Heart left ventricle (tissue), 16 donors: ENCODE results near the gene CWC22. TPM values are rescaled to one million over a fixed set of nuclear protein-coding genes. Genes with fewer than 3 reads are reported as not detected.

ENCODE experiments used
- ATAC-seq, 4 donors: fragments of 200-7000 bp; cut with Tn5 transposase; one replicate each; pipeline ENCODE4 v1.9.1; 2020 to 2022; ENCODE audit warnings: moderate library complexity in 4 of 4, mild to moderate bottlenecking in 3 of 4, moderate number of reproducible peaks in 1 of 4
- DNase-seq, 5 donors: peaks; one replicate each; pipeline ENCODE4 v3.0.0-alpha.2; 2020
- H3K27ac ChIP-seq, 12 donors: fragments of 200-600 bp; sonication (generic) in 4 of 12; one replicate each; pipeline versions ENCODE4 v1.5.0 to v1.8.0; 2016 to 2022; ENCODE audit warnings: mild to moderate bottlenecking in 2 of 12
- H3K27me3 ChIP-seq, 9 donors: fragments of 200-600 bp; sonication (generic) in 2 of 9; one replicate each; pipeline versions ENCODE4 v1.5.1 to v1.8.0; 2016 to 2022; ENCODE audit warnings: mild to moderate bottlenecking in 3 of 9
- H3K36me3 ChIP-seq, 9 donors: fragments of 200-600 bp; sonication (generic) in 2 of 9; one replicate each; pipeline versions ENCODE4 v1.5.0 to v1.8.0; 2018 to 2022; ENCODE audit warnings: mild to moderate bottlenecking in 2 of 9
- H3K4me1 ChIP-seq, 12 donors: fragments of 200-600 bp; sonication (generic) in 4 of 12; one replicate each; pipeline versions ENCODE4 v1.5.0 to v1.8.0; 2016 to 2022; ENCODE audit warnings: mild to moderate bottlenecking in 3 of 12
- H3K4me3 ChIP-seq, 12 donors: fragments of 200-600 bp; sonication (generic) in 4 of 12; one replicate each; pipeline versions ENCODE4 v1.5.0 to v1.8.0; 2017 to 2022; ENCODE audit warnings: mild to moderate bottlenecking in 9 of 12, moderate library complexity in 4 of 12
- H3K9me3 ChIP-seq, 12 donors: fragments of 200-600 bp; sonication (generic) in 4 of 12; one replicate each; pipeline versions ENCODE4 v1.5.0 to v1.8.0; 2016 to 2022; ENCODE audit warnings: mild to moderate bottlenecking in 1 of 12
- CTCF ChIP-seq, 12 donors: fragments of 200-600 bp; sonication (generic) in 4 of 12; IDR thresholded peaks; one replicate each; pipeline versions ENCODE4 v1.5.0 to v1.8.0; 2018 to 2022; ENCODE audit warnings: antibody characterized with exemption in 12 of 12, mild to moderate bottlenecking in 5 of 12
- POLR2A ChIP-seq, 2 donors: fragments of 450-650 bp; IDR thresholded peaks; one replicate each; pipeline ENCODE4 v1.6.1; 2017; ENCODE audit warnings: antibody characterized with exemption in 2 of 2, mild to moderate bottlenecking in 2 of 2, moderate library complexity in 2 of 2
- WGBS, 4 donors: extraction: QIAGEN DNeasy Blood & Tissue Kit in 2 of 4; methylation state at CpG; one replicate each; pipeline versions ENCODE4 v1.1.5 to v1.1.7; 2013 to 2018; 5-methylcytosine and 5-hydroxymethylcytosine counted together
- intact Hi-C, 10 donors: fragments of 100-400 bp; cut with DNase I; formaldehyde crosslinking; loops; one replicate each; pipeline versions ENCODE4 v1.11.1 to v1.14.2; 2022
- polyA plus RNA-seq, 2 donors: library from polyadenylated mRNA; stranded (reverse); fragments of 200-250 nt; gene quantifications; one replicate each; pipeline ENCODE4 v1.2.3, GENCODE V29; 2013
- total RNA-seq, 9 donors: library from RNA; depleted of rRNA in 2 of 9; stranded (reverse); fragments of >200 nt in 2 of 9; fragmentation: NEBNext Ultra II Directional in 3 of 9; extraction: Animal tissue kit (Norgen Biotek cat#: 25700) in 3 of 9; gene quantifications; one replicate each; pipeline versions ENCODE4 v1.1.0 to v1.2.4, GENCODE V29; 2016 to 2023
- donor health status: ischemic (EF 13 %, LVEDD 7.1; RV severe dilation, severe dysfunction).
- donor health status: healthy with polysubstance abuse.
- donor health status: DM: no; HTN: yes; CAD: no.
- donor health status: DM: no; HTN: no; CAD: no.
- donor health status: ischemic (EF 25% LVEDD 6.9; RV normal size, moderate dysfunction).
- donor health status: ischemic (EF 25% LVEDD 5.7; RV mildly dilated, moderate dysfunction).
- donor health status: healthy.
- donor health status: DM: yes; HTN: yes; CAD: no.
- donor health status: ischemic (EF 35%, LVEDD 5.7; RV mildly dilated, moderate dysfunction).
- donor health status: nonischemic (EF 11% LVEDD 7.7; RV severe dilation, severe dysfunction).
- donor health status: DM: yes; HTN: yes; CAD: no.
- donor health status: PGD.
- donor health status: ischemic (EF 29% LVEDD 5.4; RV normal size, mild dysfunction).
- donor health status: nonischemic (EF 23%, LVEDD 6.1; RV moderate dilation, normal function).

CWC22 gene
- total and polyA plus RNA-seq, 11 donors = 6.4 to 17.7 (median 11.1) TPM

- no peaks in the 10 kb centered on the region for H3K9me3 ChIP-seq
- TF ChIP-seq CTCF (IDR thresholded peaks at IDR 0.05) = no peak
- no peak for TF ChIP-seq POLR2A (IDR thresholded peaks at IDR 0.05)
- H3K27ac ChIP-seq = no peak overlapping the region
- no peaks in the 10 kb centered on the region for H3K27me3 ChIP-seq
- DNase-seq = no peak
- H3K4me1 ChIP-seq = no peaks in the 10 kb centered on the region
- intact Hi-C loops = no loop called here
- ATAC-seq = no peak
- peaks cover 0 to 87% (median 65%) of the 10 kb centered on the region in 9 donors for H3K36me3 ChIP-seq
- no peak overlapping the region for H3K4me3 ChIP-seq
- WGBS, 4 donors = 95 to 99% (median 97%) methylated on average over 4 of the region's 4 CpGs
These were observed 60.8 kb downstream of the CWC22 start for GRCh38 chr2:179946346-179946745.

GRCh38 chr2:179939259-179939658 is 67.8 kb downstream of the CWC22 start:
- DNase-seq (no peak), ATAC-seq (no peak)
- H3K27ac ChIP-seq = no peak overlapping the region
- H3K9me3 ChIP-seq = no peaks in the 10 kb centered on the region
- no peak overlapping the region for H3K4me3 ChIP-seq
- no peaks in the 10 kb centered on the region for H3K4me1 ChIP-seq
- peaks cover 0 to 19% (median 7%) of the 10 kb centered on the region in 9 donors for H3K36me3 ChIP-seq
- TF ChIP-seq CTCF (IDR thresholded peaks at IDR 0.05) = no peak
- TF ChIP-seq POLR2A (IDR thresholded peaks at IDR 0.05) = no peak
- 82 to 86% (median 83%) methylated on average over 5 of the region's 5 CpGs for WGBS, 4 donors
- intact Hi-C loops = no loop called here
- no peaks in the 10 kb centered on the region for H3K27me3 ChIP-seq

GRCh38 chr2:179938026-179938425 is 69.1 kb downstream of the CWC22 start:
- peaks cover 0 to 15% (median 3%) of the 10 kb centered on the region in 9 donors for H3K36me3 ChIP-seq
- H3K27me3 ChIP-seq = no peaks in the 10 kb centered on the region
- H3K4me1 ChIP-seq = no peaks in the 10 kb centered on the region
- ATAC-seq = no peak
- no peak overlapping the region for H3K27ac ChIP-seq
- no peak for DNase-seq
- TF ChIP-seq CTCF (IDR thresholded peaks at IDR 0.05) (no peak), POLR2A (IDR thresholded peaks at IDR 0.05) (no peak)
- 83 to 90% (median 89%) methylated on average over 2 of the region's 2 CpGs for WGBS, 4 donors
- no peak overlapping the region for H3K4me3 ChIP-seq
- intact Hi-C loops = no loop called here
- H3K9me3 ChIP-seq = no peaks in the 10 kb centered on the region

- Histone ChIP-seq H3K27me3 (no peaks in the 10 kb centered on the region), H3K36me3 (peaks cover 0 to 9% (median 3%) of the 10 kb centered on the region in 9 donors), H3K4me1 (peaks cover 0 to 6% (median 0%) of the 10 kb centered on the region in 12 donors), H3K27ac (no peak overlapping the region), H3K4me3 (no peak overlapping the region), H3K9me3 (no peaks in the 10 kb centered on the region)
- intact Hi-C loops = no loop called here
- no peak for DNase-seq
- WGBS, 4 donors = 95 to 97% (median 96%) methylated on average over 3 of the region's 3 CpGs
- no peak for ATAC-seq
- TF ChIP-seq CTCF (IDR thresholded peaks at IDR 0.05) (peak in 9 of 12 donors; percentile 11 to 38 (median 28)), POLR2A (IDR thresholded peaks at IDR 0.05) (no peak)
These were observed 70.4 kb downstream of the CWC22 start for GRCh38 chr2:179936654-179937053.
